NK-92 treated with Interleukin-12 subunit alpha and Interleukin-12 subunit beta, amount 100 ng/mL, for 24 hours (cell line): ENCODE measurements around the gene COL27A1.

Experiments
- DNase-seq: peaks from one replicate; lab custom pipeline; 2025; lab: John Stamatoyannopoulos, UW

Gene COL27A1

GRCh38 chr9:114207034-114207810 lies 51.9 kb downstream of the COL27A1 start:
- no peak for DNase-seq

- no peak for DNase-seq
These were observed 52.5 kb downstream of the COL27A1 start for GRCh38 chr9:114207845-114208244.

GRCh38 chr9:114209151-114209550 lies 53.8 kb downstream of the COL27A1 start:
- no peak for DNase-seq

- no peak for DNase-seq
These were observed 54.8 kb downstream of the COL27A1 start for GRCh38 chr9:114210136-114210535.

GRCh38 chr9:114210691-114211276 lies 55.4 kb downstream of the COL27A1 start:
- DNase-seq: no peak

GRCh38 chr9:114212826-114213225 lies 57.5 kb downstream of the COL27A1 start:
- no peak for DNase-seq

GRCh38 chr9:114213566-114213965 lies 58.2 kb downstream of the COL27A1 start:
- DNase-seq: no peak

GRCh38 chr9:114214181-114214580 lies 58.8 kb downstream of the COL27A1 start:
- DNase-seq: no peak

- DNase-seq: no peak
These were observed 59.5 kb downstream of the COL27A1 start for GRCh38 chr9:114214686-114215414.

GRCh38 chr9:114216081-114216480 lies 60.7 kb downstream of the COL27A1 start:
- no peak for DNase-seq

- no peak for DNase-seq
These were observed 61.6 kb downstream of the COL27A1 start for GRCh38 chr9:114216976-114217375.

- DNase-seq: no peak
These were observed 63.2 kb downstream of the COL27A1 start for GRCh38 chr9:114218264-114219120.

GRCh38 chr9:114220061-114220541 lies 64.8 kb downstream of the COL27A1 start:
- no peak for DNase-seq

- DNase-seq: no peak
These were observed 66.5 kb downstream of the COL27A1 start for GRCh38 chr9:114221706-114222465.

GRCh38 chr9:114223564-114224246 lies 68.4 kb downstream of the COL27A1 start:
- no peak for DNase-seq

- no peak for DNase-seq
These were observed 68.9 kb downstream of the COL27A1 start for GRCh38 chr9:114224247-114224610.

GRCh38 chr9:114225561-114226212 lies 70.3 kb downstream of the COL27A1 start:
- no peak for DNase-seq

- no peak for DNase-seq
These were observed 71.1 kb downstream of the COL27A1 start for GRCh38 chr9:114226246-114227055.

- DNase-seq: no peak
These were observed 72.1 kb downstream of the COL27A1 start for GRCh38 chr9:114227288-114228015.
